NCI-H345 treated with DMSO at 0.1 percent for 48 hours (cell line): ENCODE measurements around the gene CARD18.
"Not testable (repeated sequence)": the region's sequence is repeated elsewhere in the genome, so short reads cannot be mapped to it uniquely, and the experiment has no call there.

Experiments
- DNase-seq: peaks from one replicate; lab custom pipeline; 2025; ENCODE audit not compliant: unreplicated experiment; lab: John Stamatoyannopoulos, UW

Gene CARD18

GRCh38 chr11:105135883-105136282 lies 3.7 kb downstream of the CARD18 start:
- DNase-seq = no peak

GRCh38 chr11:105132716-105133511 lies 6.7 kb downstream of the CARD18 start:
- DNase-seq = no peak

DNA sequence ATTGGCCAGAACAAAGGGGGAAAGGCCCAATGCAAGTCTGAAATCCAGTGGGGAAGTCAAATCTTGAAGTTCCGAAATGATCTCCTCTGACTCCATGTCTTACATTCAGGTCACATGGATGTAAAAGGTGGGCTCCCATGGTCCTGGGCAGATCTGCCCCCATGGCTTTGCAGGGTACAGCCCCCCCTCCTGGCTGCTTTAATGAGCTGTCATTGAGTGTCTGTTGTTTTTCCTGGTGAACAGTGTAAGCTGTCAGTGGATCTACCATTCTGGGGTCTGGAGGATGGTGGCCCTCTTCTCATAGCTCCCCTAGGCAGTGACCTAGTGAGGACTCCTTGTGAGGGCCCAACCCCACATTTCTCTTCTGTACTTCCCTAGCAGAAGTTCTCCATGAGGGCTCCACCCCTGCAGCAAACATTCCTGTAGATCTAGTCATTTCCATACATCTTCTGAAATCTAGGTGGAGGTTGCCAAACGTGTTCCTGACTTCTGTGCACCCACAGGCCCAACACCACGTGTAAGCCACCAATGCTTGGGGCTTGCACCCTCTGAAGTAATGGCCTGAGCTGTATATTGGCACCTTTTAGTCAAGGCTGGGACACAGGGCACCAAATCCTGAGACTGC lies 9.3 kb downstream of the CARD18 start:
- no peak for DNase-seq

DNA sequence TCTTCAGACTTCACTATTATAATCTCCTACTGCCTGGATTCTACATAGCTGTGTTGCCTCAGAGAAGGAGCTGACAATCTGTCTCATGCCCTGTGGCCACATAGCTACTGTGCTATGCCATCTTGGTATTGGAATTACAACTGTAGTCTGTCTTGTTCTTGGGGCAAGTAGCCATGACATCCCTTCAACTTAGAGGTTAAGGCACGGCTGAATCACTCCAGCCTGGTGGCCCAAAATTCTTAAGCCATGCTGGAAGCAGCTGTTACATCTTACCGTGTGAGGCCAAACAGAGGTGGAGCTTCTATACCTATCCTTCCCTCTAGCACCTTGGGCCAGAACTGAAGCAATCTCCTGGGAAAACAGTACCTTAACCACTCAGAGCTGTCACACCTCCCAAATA lies 14.8 kb downstream of the CARD18 start:
- no peak for DNase-seq

DNA sequence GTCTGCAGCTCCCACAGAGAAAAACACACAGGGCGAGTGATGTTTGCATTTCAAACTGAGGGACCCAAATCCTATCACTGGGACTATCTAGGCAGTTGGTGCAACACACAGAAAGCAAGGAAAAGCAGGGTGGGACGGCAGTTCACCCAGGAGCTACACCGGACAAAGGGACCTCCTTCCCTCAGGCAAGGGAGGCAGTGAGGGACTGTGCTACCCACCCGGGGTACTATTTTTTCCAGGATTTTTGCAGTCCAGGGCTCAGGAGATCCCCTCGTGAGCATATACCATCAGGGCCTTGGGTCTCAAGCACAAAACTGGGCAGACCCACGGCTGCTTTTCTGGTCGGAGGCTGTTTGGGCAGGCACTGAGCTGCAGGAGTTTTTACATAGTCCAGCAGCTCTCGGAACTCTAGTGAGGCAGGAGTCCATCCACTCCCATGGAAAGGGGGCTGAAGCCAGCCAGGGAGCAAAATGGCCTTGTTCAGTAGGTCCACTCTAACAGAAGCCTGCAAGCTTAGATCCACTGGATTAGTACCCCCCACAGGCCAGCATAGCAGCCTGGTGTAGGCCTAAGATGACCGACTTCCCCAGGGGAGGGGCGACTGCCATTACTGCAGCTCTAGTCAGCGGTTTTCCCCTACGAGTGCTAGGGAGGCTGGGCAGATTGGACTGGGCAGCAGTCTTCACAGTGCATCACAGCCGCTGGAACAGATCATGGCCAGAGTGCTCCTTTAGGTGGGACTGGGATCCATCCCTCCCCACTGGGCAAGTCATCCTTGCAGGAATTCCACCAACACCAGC lies 28.2 kb downstream of the CARD18 start:
- DNase-seq = no peak

DNA sequence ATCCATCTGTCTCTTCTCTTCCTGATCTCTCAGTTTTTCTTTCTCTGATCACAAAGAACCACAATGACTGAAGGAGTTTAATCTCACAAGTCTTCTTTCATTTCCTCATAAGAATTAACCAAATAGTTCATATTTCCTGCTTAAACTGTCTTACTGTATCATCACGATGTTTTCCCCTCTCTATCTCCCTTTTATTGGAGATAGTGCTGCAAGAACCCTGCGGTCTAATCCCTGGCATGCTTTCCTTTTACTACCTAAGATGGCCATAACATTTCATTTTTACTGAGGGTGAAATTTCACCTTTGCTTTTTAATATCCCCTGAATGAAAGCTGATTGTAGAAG lies 28.9 kb downstream of the CARD18 start:
- DNase-seq = no peak

GRCh38 chr11:105109855-105110687 lies 29.5 kb downstream of the CARD18 start:
- DNase-seq = no peak

GRCh38 chr11:105109321-105109720 lies 30.2 kb downstream of the CARD18 start:
- DNase-seq = no peak

DNA sequence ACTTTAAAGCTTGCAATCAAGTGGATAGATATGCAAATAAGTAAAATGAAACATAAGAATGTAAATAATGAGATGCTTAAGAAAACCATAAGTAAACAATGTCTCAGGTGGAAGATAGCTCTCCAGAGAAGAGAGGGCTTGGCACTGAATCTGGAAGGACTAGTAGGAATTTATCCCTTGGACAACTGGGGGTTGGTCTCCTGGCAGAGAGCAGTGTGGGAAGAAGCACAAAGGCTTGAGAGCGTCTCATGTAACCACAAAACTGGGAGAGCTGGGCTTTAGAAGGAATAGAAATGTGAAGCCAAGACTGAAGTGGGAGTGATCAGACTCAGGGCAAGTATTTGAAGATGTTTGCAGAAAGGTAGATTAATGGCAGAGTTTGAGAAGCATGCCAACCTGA lies 31.3 kb downstream of the CARD18 start:
- DNase-seq = no peak

DNA sequence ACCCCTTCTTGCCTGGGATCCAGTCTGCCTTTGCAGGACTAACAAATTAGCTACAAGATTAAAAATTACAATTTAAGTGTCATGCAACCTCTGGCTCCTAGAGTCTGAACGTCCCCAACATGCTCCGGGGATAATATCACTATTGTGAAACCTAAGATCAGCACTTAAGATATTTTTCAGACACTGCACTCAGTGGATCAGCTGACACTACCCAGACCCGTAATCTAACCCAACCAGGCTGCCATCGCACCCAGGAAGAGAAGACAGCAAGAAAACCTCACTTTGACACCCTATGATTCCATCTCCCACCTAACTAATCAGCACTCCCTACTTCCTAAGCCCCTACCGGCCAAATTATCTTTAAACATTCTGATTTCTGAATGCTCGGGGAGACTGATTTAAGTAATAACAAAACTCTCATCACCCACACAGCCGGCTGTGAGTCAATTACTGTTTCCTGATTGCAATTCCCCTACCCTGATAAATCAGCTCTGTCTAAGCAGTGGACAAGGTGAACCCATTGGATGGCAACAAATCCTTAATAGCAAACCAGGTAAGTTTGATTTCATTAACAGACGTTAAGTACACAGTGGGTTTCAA lies 32.2 kb downstream of the CARD18 start:
- not testable (repeated sequence) for DNase-seq

DNA sequence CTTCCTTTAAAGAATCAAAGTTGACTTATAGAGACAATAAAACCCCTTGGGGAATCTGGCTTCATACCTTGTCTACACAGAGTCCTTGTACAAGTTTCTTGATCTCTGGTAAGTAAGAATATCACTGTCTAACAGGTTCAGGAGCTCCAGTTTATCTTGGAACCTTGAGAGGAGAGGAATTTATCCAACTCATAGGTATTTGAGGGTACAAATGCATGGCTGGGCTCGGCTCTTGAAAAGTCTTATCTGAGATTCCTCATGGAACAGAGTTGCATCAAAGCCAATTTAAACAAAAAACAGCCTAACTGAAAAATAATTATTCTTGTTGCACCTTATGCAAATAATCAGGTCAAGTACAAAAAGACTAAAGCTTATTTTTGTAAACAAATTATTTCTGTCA lies 33.4 kb downstream of the CARD18 start:
- DNase-seq = no peak

- DNase-seq = no peak
These were observed 35.3 kb downstream of the CARD18 start for GRCh38 chr11:105104292-105104691.

- no peak for DNase-seq
These were observed 36.2 kb downstream of the CARD18 start for GRCh38 chr11:105103336-105103735.

DNA sequence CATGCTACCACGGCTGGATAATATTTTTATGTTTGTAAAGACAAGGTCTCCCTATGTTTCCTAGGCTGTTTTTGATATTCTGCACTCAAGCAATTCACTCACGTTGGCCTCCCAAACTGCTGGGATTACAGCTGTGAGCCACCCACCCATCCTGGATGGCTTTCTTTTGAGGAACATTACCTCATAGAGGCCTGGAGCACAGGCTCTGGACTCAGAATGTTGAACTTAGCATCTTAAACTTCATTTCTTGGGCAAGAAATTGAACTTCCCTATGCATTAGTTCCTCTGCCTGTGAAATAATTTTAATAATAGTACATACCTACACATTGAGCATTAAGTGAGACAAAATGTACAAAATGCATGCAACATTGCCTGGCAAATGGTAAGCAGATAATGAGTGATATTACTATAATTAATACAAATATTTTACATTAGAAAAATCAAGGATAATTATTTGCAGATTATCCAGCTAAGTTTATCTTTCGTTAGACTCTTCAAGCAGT lies 37.4 kb downstream of the CARD18 start:
- DNase-seq = not testable (repeated sequence)

DNA sequence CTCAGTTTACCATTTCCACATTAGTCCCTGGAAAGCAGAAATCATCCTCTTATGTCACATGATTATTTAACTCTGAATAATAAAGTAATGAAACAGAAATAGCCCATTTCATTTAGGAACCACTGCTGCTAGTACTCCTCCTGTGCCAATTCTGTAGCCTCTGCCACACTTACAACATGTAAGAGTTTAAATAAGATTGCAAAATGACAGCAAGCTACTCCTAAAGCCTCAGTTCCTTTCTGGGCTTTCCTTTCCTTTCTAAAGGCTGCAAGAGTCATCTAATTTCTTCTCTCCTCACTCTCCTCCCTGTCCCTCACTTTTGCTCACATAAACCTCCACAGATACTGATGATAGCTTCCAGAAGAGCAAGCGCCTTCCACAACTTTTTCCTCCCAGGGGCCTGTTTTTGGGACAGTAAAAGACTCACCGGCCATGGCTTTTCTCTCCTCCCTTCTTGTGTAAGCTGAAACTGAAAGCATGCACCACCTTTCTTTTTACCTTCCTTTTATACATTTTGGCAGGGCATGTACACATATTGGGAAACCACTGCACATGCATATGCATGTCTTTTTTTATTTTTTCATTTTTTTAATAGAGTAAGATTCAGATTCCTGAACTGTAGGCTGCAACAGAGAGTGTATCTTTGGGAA lies 38.5 kb downstream of the CARD18 start:
- no peak for DNase-seq

DNA sequence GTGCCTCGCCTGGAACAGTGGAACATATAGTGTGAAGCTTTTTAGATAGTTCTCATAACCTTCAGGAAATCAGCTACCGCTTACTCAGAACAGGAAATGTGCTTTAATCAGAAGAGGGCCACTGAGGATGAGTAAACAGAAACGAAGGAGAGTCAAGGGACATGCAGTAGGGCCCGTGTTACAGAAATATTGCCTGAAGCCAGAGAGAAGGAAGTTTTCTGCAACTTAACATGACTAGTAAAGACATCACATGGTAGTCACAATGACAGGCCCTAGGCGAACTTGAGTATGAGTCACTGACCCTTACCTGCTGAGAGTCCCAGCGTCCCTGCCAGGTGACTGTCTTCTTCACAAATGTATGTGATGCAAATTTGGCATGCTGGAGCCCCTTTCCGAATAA lies 39.4 kb downstream of the CARD18 start:
- DNase-seq = no peak

DNA sequence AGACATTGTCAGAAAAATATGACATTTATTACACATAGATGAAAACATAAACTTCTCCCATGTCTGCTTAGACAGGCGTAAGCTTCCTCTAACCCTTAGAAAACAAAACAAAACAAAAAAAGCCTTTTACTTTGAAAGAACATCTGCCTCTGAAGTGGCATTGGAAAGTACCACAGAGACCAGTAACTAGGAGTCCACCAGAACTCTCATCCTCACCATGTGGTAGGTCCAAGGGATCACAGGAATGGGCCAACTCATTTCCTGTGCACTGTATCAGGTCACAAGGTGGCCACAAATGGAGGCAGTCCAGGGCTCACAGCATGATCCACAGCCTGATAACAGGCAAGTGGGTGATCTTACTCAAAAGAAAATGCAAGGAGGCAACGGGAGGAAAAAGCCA lies 40.0 kb downstream of the CARD18 start:
- DNase-seq = not testable (repeated sequence)

GRCh38 chr11:105092256-105093239 lies 47.0 kb downstream of the CARD18 start:
- no peak for DNase-seq
